Spinal cord (tissue), 10 donors: ENCODE measurements around the gene GALNT9. TPM values are rescaled to one million over a fixed set of nuclear protein-coding genes. Genes with fewer than 3 reads are reported as not detected.
A peak's percentile ranks its signal among the peaks of the same experiment; 100 is the strongest.

Experiments used
- DNase-seq, 6 donors: peaks; one replicate each; pipeline versions ENCODE4 v3.0.0 to v3.0.0-alpha.2; 2013 to 2015; ENCODE audit warnings: low spot score in 6 of 6, low read depth in 4 of 6
- H3K27ac ChIP-seq: one replicate; pipeline ENCODE4 v1.5.1; 2013; ENCODE audit warnings: low read depth, low read length, control low read depth
- H3K27me3 ChIP-seq: one replicate; pipeline ENCODE4 v1.6.1; 2013; ENCODE audit warnings: low read length; ENCODE audit not compliant: control insufficient read depth, insufficient read depth
- H3K36me3 ChIP-seq: one replicate; pipeline ENCODE4 v1.6.1; 2013; ENCODE audit warnings: low read length; ENCODE audit not compliant: control insufficient read depth, insufficient read depth
- H3K4me1 ChIP-seq: one replicate; pipeline ENCODE4 v1.6.1; 2013; ENCODE audit warnings: low read length; ENCODE audit not compliant: control insufficient read depth, insufficient read depth
- H3K4me3 ChIP-seq: one replicate; pipeline ENCODE4 v1.5.1; 2013; ENCODE audit warnings: low read depth, low read length, control low read depth
- H3K9me3 ChIP-seq: one replicate; pipeline ENCODE4 v1.6.1; 2013; ENCODE audit warnings: low read length; ENCODE audit not compliant: control insufficient read depth, insufficient read depth
- WGBS: methylation state at CpG from one replicate; pipeline ENCODE4 v1.1.5; 2013; ENCODE audit warnings: missing lambda C conversion rate; ENCODE audit not compliant: insufficient coverage; 5-methylcytosine and 5-hydroxymethylcytosine counted together
- polyA plus RNA-seq, 2 donors: library from polyadenylated mRNA; unstranded; fragments of 120-200 nt; gene quantifications; one replicate each; pipeline ENCODE4 v1.2.1, GENCODE V29; 2013; ENCODE audit not compliant: insufficient read length in 2 of 2
- total RNA-seq, 2 donors: library from RNA; depleted of rRNA in 1 of 2; stranded (reverse); fragments of 120-200 nt in 1 of 2; fragments of >200 nt in 1 of 2; gene quantifications; one replicate each; pipeline versions ENCODE4 v1.2.3 to v1.2.4, GENCODE V29; 2013 to 2014
- donor health status: healthy.

GALNT9 gene
- total and polyA plus RNA-seq, 4 donors: 9.5 to 36.0 (median 27.1) TPM

DNA sequence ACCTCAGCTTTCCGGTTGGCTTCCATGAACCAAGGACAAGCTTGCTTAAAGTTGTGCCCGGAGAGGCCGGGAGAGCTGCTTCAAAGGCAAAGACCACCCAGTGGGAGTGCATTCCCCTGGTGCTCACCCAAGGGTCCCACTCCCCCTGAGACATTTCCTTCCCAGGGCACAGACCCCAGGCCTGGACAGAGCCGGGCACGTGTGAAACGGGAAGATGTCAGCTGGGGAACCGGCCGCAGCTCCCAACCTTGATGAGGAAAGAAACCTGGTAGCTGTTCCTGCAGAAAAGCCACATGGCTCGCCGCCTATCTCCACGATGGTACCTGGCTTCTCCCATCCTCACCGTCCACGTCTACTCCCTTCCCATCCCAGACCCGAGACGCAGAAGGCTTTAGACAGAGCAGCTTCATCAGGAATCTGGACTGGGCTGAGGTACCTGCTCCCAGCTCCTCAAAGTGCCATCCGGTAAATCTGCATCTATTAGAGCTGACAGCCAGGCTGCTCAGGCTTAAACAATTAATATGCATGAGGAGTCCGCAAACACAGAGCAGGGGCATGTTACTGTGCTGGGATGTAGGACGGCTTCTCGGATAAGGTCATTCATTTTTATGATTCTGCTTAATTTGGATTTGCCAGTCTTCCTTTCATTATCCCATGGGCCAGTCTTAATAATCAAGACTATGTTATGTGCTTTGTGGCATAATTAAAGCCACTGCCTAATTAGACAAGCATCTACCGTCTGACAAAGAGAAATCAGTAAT, 53.1 kb downstream of the GALNT9 start:
- Histone ChIP-seq H3K4me1 (peaks cover 41% of the 10 kb centered on the region), H3K27ac (no peak overlapping the region), H3K9me3 (no peaks in the 10 kb centered on the region), H3K27me3 (no peaks in the 10 kb centered on the region), H3K4me3 (no peak overlapping the region), H3K36me3 (peaks cover 15% of the 10 kb centered on the region)
- 76% methylated on average over 17 of the region's 20 CpGs for WGBS
- peak in 1 of 6 donors; percentile 88 for DNase-seq

DNA sequence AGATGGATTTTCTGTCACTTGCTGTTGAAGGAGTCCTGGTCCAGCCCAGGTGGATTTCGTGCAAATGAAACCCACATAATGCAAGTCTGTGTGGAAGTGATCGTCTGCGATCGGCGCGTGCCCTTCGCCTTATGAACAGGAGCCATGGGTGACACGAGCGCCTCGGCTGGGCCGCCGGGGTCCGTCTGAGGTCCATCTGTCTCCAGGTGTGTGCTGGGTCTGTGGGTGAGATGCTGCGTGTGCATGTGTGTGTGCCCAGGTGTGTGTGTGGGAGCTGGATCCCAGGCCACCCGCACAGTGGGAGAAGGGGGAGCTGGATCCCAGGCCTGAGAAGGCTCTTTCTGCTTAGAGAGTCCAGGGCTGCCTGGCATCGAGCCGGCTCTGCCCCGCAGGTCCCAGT, 53.8 kb downstream of the GALNT9 start:
- Histone ChIP-seq H3K36me3 (peaks cover 15% of the 10 kb centered on the region), H3K4me3 (no peak overlapping the region), H3K4me1 (peaks cover 45% of the 10 kb centered on the region), H3K27me3 (no peaks in the 10 kb centered on the region), H3K9me3 (no peaks in the 10 kb centered on the region), H3K27ac (no peak overlapping the region)
- no peak for DNase-seq
- 89% methylated on average over 15 of the region's 18 CpGs for WGBS

DNA sequence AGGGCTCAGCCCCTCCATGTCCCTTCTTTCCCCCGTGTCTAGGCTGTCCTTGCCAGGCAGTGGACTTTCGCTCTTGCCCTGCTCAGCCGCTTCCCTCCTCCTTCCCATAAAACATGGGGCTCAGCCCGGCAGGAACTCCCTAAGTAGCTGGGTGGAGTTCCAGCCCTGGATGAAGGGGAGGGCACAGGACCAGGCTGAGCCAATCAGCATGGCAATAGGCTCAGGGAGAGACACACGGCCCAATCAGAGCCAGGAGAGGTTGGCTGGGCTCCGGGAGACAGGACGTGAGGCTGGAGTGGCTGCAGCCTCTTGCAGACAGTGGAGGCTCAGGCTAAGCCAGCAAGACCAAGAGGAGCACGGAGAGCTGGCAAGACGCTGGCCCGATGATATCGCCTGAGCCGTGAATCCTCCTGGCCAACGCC, 54.3 kb downstream of the GALNT9 start:
- peak in 2 of 6 donors; percentile 54 to 62 for DNase-seq
- WGBS: 51% methylated on average over 10 of the region's 13 CpGs
- Histone ChIP-seq H3K4me1 (peaks cover 45% of the 10 kb centered on the region), H3K9me3 (no peaks in the 10 kb centered on the region), H3K4me3 (no peak overlapping the region), H3K27ac (no peak overlapping the region), H3K27me3 (no peaks in the 10 kb centered on the region), H3K36me3 (peaks cover 15% of the 10 kb centered on the region)

DNA sequence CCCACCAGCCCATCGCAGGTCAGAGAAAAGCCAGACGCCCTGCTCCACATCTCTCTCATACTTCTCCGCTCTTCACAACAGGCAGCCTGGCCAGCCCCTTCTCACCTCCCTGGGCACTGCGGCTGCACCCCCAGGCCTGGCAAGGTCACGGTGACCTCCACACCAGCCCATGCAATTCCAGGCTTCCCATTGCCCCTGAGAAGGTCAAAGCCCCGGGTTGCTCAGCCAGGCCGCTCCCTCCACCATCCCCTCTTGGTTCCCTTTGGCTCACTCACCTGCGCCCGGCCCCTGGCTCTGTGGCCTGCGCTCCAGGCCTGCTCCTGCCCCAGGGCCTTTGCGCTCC, 55.4 kb downstream of the GALNT9 start:
- H3K9me3 ChIP-seq: no peaks in the 10 kb centered on the region
- H3K27ac ChIP-seq: no peak overlapping the region
- H3K27me3 ChIP-seq: peaks cover 2% of the 10 kb centered on the region
- peaks cover 15% of the 10 kb centered on the region for H3K36me3 ChIP-seq
- H3K4me1 ChIP-seq: peaks cover 54% of the 10 kb centered on the region
- WGBS: 84% methylated on average over 10 of the region's 11 CpGs
- DNase-seq: no peak
- H3K4me3 ChIP-seq: no peak overlapping the region

DNA sequence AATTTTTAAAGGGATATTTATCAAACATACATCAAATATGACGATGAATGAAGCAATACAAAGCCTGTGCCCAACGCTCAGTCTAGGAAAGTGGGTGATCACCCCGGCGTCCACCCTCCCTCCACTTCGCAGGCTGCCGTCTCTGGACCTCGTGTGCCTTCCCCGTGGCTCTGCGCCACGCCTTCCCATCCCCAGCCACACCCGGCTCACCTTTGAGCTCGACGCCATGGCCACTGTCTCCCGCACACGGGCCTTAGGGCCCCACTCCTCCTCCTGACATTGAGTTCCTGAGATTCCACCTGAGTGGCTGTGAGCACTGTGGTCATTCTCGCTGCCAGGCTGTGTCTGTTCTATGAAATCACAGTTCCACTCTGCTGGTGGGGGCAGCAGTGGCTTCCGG, 56.7 kb downstream of the GALNT9 start:
- Histone ChIP-seq H3K4me3 (no peak overlapping the region), H3K27ac (no peak overlapping the region), H3K9me3 (no peaks in the 10 kb centered on the region), H3K36me3 (peaks cover 10% of the 10 kb centered on the region), H3K27me3 (peaks cover 2% of the 10 kb centered on the region), H3K4me1 (peaks cover 57% of the 10 kb centered on the region)
- no peak for DNase-seq
- WGBS: 90% methylated on average over 16 of the region's 17 CpGs

DNA sequence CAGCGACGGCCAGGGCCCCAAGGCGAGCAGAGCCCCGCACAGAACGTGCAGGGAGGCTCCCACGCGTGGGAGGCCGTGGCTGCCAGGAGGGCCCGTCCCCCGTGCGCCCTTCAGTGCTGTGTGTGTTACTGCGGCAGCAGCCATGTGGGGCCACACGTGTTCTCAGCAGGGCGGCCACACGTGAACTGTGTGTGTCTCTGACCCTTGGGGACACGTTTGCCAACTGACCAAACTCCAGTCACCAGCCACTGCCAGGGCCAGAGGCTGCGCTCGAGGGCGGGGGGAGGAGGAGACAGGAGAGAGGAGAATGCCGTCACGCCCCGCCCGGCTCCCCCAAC, 57.7 kb downstream of the GALNT9 start:
- no peak for DNase-seq
- 75% methylated on average over 23 of the region's 23 CpGs for WGBS
- Histone ChIP-seq H3K4me1 (peaks cover 49% of the 10 kb centered on the region), H3K27me3 (peaks cover 2% of the 10 kb centered on the region), H3K36me3 (peaks cover 10% of the 10 kb centered on the region), H3K27ac (no peak overlapping the region), H3K9me3 (no peaks in the 10 kb centered on the region), H3K4me3 (no peak overlapping the region)

DNA sequence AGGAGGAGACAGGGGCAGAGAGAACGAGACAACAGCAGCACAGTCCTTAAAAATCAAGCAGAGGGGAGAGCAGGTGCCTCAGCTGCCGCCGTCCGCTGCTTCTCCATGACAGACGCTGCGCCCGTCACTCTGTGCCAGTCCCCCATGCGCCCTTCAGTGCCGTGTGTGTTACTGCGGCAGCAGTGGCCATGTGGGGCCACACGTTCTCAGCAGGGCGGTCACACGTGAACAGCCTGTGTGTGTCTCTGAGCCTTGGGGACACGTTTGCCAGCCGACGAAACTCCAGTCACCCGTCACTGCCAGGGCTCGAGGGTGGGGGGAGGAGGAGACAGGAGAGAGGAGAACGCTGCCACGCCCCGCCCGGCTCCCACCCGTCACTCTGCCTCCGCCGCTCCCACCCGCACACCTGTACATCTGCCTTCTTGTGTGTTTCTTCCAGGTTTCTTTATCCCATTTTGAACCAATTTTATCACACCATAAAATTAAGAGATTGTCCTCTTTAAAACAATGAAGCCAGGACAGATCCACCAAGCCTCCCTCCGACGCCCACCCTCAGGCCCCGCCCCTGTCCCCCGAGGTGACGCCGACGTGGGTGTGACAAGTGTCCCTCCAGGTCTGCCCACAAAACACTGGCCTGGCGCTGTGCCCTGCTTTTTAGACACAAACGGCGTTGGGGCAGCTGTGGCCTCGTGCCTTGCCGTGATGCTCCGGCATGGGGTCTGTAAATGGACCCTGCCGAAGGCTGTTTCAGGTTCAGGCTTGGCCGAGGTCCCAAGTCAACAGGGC, 58.2 kb downstream of the GALNT9 start:
- WGBS: 53% methylated on average over 32 of the region's 41 CpGs
- Histone ChIP-seq H3K27me3 (peaks cover 2% of the 10 kb centered on the region), H3K27ac (no peak overlapping the region), H3K4me1 (peaks cover 47% of the 10 kb centered on the region), H3K36me3 (peaks cover 12% of the 10 kb centered on the region), H3K4me3 (no peak overlapping the region), H3K9me3 (no peaks in the 10 kb centered on the region)
- no peak for DNase-seq

DNA sequence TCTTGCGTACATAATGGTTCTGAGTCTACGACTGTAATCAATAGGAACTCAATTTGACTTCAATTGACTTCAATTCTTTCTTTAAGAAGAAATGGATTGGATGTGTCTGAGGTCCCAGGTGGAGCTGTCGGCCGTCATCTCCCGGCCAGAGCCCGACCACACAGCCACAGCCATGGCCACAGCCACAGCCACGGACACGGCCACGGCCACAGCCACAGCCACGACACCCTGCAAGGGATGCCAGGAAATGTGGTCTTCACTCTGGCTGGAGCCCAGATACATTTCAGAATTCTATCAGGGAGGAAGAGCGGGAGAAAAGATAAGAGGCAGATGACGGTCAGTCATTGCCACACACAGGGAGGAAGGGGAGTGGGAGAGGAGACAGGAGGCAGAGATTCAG, 58.9 kb downstream of the GALNT9 start:
- DNase-seq: no peak
- Histone ChIP-seq H3K36me3 (peaks cover 12% of the 10 kb centered on the region), H3K27me3 (peaks cover 2% of the 10 kb centered on the region), H3K9me3 (no peaks in the 10 kb centered on the region), H3K27ac (no peak overlapping the region), H3K4me3 (no peak overlapping the region), H3K4me1 (peaks cover 40% of the 10 kb centered on the region)
- 86% methylated on average over 9 of the region's 12 CpGs for WGBS

DNA sequence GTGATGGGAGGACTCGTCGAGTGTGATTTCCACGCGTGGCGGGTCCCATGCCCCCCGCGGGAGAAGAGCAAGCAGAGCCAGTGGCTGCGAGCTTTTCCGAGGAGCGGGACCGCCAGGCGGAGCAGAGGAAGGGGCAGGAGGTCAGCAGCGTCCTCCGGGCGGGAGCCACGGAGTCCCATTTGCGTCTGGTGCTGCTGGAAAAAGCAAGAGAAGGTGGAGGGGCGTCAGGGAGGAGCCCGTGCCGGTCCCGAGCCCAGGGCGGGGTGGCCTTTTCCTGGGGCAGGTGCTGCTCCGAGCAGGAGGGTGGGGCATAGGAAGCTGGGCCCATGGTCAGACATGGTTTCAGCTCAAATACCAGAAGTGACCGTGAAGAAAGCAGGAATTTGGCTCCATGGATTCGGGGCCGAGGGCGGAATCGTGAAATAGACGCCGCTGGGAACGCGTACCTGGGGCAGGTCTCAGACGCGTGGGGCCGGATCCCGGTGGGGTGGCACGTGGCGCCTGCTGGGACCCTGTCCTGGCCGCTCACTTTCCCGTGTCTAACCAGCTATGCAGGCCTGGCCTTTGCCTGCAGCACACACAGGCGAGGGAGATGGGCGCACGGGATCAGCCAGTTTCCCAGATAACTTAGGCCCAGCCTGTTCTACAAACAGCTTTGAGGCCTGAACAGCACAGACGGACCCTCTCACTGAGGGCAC, 60.0 kb downstream of the GALNT9 start:
- no peak for DNase-seq
- Histone ChIP-seq H3K4me3 (no peak overlapping the region), H3K27ac (no peak overlapping the region), H3K36me3 (peaks cover 16% of the 10 kb centered on the region), H3K4me1 (peaks cover 34% of the 10 kb centered on the region), H3K27me3 (peaks cover 2% of the 10 kb centered on the region), H3K9me3 (no peaks in the 10 kb centered on the region)
- 84% methylated on average over 44 of the region's 44 CpGs for WGBS
